ENCODE results near the gene CLDN9.

CLDN9 gene

GRCh38 chr16:3020604-3021448, 8.1 kb downstream of the CLDN9 start:
- peak; percentile 66 for DNase-seq

DNA sequence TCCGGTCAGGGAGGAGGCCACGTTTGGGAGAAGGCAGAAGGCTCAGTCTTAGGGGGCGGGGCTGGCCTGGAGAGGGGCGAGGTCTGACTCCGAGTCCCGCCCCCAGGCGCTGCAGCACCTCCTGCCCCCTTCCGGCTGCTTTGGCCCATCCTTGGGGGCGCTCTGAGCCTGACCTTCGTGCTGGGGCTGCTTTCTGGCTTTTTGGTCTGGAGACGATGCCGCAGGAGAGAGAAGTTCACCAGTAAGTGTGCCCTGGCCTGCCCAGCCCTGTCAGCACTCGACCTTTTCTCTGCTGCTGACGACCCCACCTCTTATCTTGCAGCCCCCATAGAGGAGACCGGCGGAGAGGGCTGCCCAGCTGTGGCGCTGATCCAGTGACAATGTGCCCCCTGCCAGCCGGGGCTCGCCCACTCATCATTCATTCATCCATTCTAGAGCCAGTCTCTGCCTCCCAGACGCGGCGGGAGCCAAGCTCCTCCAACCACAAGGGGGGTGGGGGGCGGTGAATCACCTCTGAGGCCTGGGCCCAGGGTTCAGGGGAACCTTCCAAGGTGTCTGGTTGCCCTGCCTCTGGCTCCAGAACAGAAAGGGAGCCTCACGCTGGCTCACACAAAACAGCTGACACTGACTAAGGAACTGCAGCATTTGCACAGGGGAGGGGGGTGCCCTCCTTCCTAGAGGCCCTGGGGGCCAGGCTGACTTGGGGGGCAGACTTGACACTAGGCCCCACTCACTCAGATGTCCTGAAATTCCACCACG, 8.9 kb downstream of the CLDN9 start:
- DNase-seq, result peak; percentile 92

DNA sequence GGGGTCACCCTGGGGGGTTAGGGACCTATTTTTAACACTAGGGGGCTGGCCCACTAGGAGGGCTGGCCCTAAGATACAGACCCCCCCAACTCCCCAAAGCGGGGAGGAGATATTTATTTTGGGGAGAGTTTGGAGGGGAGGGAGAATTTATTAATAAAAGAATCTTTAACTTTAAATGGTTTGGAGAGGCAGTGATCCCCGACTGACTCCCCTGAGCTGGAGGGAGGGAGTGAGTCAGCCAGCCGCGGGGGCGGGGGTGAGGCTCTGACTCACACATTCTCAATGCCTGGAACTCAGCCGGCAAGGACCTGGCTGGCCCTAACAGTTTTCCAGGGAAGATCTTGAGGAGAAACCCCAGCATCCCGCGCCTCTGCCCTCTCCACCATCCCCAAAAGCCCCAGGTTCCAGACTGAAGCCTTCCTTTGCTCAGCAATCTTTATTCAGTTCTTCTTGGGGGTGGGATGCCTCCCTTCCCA, 9.5 kb downstream of the CLDN9 start:
- peak; percentile 94 for DNase-seq

- peak; percentile 60 for DNase-seq
Observed at GRCh38 chr16:3022684-3023414, 10.1 kb downstream of the CLDN9 start.

GRCh38 chr16:3023415-3023668, 10.6 kb downstream of the CLDN9 start:
- no peak for DNase-seq

DNA sequence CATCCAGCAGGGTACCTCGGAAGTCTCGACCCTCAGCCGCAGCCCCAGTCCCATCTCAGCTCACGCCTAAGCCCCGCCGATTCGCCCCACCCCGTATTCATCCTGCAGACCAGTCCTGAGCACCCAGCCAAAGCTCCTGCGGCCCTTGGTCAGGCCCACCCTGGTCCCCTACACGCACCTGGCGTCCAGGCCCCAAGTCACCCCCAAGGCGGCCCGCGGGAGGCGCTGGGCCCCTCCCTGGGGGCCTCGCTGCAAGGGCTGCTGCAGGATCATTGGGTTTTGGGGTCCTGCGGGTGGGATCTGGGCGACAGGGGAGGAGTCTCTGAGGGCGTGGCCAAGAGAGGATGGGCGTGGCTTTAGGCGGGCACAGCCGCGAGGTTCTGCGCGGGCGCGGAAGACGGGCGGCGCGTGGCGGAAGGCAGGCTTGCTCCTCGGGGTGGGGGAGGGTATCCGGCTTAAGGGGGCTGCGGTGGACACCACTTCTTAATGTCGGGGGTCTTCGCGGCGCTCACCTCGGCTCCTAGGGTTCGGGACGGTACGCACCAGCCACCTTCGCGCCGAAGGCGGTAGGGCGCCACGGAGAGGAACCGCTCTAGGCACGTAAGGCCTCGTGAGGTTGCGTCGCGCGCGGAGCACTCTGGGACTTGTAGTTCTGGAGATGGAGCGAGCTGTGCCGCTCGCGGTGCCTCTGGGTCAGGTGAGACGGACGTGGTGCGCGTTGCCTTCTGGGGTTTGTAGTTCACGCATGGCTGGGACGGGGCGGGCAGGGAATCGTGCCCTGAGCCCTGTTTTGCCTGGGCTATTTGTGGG, 11.2 kb downstream of the CLDN9 start, which contains the start of the genes HCFC1R1 and THOC6:
Gene HCFC1R1 (minus strand): TSS at position 274 of the 810 bp plus-strand sequence. CDS start 1 bp downstream, at position 273.
Gene THOC6 (plus strand): TSS at position 367 of the 810 bp plus-strand sequence. CDS start 292 bp downstream, at position 659.
- DNase-seq, result peak; percentile 97

DNA sequence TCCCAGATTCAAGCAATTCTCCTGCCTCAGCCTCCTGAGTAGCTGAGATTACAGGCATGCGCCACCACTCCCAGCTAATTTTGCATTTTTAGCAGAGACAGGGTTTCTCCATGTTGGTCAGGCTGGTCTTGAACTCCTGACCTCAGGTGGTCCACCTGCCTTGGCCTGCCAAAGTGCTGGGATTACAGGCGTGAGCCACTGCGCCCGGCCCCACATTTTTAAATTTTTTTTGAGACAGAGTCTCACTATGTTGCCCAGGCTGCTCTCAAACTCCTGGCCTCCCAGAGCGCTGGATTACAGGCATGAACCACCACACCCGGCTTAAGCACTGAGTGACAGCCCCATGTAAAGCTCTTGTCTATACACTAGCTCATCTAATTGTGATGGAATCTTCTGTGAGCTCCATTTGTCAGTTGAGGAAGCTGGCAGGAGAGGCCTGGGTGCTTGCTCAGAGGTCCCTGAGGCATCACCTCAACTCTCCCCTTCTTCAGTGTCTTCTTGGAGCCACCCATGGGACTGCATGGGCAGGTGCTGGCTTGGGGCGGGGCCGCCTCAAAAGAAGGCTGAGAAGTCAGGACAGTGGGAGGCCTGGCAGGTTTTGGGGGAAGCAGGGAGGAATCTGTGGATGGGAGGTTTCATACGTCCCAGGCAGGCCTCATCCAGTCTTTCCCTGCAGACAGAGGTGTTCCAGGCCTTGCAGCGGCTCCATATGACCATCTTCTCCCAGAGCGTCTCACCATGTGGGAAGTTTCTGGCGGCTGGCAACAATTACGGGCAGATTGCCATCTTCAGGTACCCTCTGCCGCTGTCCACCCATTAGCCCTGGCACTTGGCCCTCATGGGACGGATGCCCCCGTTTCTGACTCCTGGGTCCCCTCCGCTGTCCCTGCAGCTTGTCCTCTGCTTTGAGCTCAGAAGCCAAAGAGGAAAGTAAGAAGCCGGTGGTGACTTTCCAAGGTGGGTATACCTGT, 12.6 kb downstream of the CLDN9 start:
- DNase-seq, result no peak

DNA sequence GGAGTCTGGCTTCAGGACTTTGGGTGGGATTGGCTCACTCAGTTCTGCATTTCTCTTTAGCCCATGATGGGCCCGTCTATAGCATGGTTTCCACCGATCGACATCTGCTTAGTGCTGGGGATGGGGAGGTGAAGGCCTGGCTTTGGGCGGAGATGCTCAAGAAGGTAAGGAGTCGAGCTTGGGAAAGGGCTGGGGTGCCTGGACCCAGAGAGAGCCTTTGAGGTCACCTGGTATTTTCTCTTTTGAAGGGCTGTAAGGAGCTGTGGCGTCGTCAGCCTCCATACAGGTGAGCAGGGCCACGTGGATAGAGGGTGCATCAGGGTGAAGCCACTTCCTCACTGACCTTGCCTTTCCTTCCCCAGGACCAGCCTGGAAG, 13.3 kb downstream of the CLDN9 start:
- no peak for DNase-seq

DNA sequence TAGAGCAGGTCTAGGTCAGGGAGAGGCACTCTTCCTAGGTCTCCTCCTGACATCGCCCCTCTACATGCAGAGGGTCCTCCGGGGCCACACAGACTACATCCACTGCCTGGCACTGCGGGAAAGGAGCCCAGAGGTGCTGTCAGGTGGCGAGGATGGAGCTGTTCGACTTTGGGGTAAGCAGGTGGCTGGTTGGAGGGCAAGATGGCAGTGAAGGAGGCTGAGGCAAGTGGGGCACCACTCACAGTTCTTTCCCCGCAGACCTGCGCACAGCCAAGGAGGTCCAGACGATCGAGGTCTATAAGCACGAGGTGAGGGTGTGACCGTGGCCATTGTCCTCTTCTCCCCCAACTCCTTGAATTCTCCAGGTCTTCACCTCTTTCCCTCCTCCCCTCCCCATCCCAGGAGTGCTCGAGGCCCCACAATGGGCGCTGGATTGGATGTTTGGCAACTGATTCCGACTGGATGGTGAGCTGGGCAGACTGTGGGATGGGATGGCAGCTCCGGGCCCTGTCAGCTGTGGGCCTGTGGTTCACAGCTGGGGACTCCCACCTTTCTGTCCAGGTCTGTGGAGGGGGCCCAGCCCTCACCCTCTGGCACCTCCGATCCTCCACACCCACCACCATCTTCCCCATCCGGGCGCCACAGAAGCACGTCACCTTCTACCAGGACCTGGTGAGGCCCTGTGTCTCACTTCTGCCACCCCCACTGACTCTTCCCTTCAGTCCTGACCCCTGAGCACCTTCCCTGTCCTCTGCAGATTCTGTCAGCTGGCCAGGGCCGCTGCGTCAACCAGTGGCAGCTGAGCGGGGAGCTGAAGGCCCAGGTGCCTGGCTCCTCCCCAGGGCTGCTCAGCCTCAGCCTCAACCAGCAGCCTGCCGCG, 14.1 kb downstream of the CLDN9 start:
- DNase-seq, result no peak

DNA sequence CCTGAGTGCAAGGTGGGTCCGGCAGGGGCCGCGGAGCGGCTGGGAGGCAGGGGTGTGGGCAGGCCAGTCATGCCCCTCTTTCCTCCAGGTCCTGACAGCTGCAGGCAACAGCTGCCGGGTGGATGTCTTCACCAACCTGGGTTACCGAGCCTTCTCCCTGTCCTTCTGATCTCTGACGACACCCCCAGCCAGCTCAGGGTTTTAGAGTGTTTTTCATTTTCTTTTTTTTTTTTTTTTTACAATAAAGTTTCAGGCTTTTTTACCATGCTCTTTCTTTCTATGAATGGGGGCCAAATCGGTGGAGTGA, 14.7 kb downstream of the CLDN9 start:
- DNase-seq, result no peak

DNA sequence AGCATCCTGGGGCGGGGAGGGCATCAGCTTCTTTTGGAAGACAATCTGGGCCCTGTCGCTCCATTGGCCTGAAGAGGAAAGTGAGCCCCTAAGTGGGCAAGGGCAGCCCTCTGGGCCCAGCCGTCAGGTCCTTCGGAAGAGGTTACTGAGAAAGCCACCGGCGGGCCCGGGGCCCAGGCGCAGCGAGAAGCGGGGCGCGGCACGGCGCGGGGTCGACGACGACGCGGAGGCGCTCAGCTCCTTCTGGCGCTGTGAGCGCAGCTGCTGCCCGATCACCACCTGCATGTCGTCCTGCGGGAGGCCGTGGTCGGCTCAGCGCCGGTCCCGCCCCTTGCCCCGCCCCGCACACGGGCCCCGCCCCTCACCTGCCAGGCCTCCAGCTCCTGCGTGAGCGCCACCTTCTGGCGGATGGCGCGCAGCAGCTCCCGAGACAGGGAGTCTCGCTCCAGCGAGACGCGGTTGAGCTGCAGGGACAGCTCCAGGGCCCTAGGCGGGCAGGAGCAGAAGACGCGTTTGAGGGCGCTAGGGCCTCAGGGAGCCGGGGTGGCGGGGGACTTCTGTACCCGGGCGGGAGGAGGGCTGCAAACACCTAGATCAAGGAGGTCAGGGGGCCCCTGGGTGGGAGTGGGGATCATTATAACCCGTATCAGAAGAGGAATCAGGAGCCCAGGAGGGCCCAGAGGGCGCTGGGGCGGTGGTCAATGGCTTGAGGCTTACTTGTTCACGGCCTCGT, 15.4 kb downstream of the CLDN9 start:
- DNase-seq, result peak; percentile 94

- no peak for DNase-seq
Observed at GRCh38 chr16:3028716-3029319, 16.1 kb downstream of the CLDN9 start.

DNA sequence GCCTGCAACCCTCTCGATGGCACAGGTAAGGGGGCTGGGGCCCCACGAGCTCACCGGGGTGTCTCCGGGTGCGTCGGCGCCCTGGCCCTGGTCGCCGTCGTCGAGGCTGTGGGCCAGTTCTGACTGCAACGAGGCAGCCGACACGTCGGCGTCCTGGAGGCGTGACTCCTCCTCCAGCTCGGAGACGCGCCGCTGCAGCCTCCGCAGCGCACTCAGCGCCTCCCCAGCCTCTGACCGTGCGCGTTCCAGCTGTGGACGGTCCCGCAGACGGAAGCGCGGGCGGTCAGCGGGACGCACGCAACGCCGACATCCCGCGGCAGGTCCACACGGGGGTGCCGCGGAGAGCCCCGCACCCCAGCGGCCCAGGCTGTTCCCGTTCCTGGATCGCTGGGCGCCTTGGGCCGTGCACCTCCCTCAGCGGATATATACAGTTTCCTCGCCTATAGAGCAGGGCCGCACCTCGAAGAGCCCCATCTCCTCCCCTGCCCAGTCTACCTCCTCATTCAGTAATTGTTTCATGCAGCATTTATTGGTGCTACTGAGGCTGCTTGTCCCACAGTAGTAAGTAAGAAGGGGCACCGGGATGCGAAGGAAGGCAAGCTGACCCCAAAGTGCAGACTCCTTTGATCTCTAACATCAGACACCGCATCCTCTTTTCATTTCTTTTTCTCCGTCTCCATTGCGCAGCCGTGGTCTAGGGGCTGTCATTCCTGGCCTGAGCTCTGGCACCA, 16.9 kb downstream of the CLDN9 start:
- peak; percentile 64 for DNase-seq

GRCh38 chr16:3030222-3031212, 17.8 kb downstream of the CLDN9 start:
- no peak for DNase-seq

GRCh38 chr16:3032624-3033023, 19.9 kb downstream of the CLDN9 start:
- DNase-seq, result no peak

GRCh38 chr16:3035289-3035971, 22.7 kb downstream of the CLDN9 start:
- no peak for DNase-seq

Measured in stimulated activated CD8-positive, alpha-beta memory T cell treated with anti-CD3 and anti-CD28 coated beads, Interleukin-4, amount 100 ng/mL, for 48 hours (primary cell).